HL-60/S4 (cell line): Measurements from ENCODE around the gene RYR2.

ENCODE experiments used
- in situ Hi-C: fragments of 300-500 bp; cut with MboI; formaldehyde crosslinking; loops from 2 replicates; pipeline ENCODE4 v1.14.3; 2022; ENCODE audit warnings: low sequenced_read_pairs

Gene RYR2

DNA sequence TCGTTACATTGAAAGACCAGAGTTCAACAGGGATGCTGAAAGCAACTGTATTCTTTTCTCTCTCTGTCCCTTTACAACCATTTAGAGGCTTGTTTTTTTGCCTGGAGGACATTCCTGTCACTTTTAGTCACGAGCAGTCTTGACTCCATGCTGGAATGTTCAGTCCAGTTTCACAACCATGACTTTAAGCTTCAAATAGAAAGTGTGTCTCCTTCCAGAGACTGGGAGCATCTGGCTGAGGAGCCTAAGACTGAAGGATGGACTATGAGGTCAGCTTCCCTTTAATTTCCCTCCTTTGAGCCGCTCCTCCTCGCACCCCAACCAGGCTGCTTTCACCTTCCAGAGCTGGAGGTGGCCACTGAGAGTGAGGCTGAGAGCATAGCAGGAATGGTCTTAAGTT lies 10.5 kb upstream of the RYR2 start:
- in situ Hi-C loops = no loop called here

GRCh38 chr1:237032029-237032428 lies 10.0 kb upstream of the RYR2 start:
- in situ Hi-C loops = no loop called here

DNA sequence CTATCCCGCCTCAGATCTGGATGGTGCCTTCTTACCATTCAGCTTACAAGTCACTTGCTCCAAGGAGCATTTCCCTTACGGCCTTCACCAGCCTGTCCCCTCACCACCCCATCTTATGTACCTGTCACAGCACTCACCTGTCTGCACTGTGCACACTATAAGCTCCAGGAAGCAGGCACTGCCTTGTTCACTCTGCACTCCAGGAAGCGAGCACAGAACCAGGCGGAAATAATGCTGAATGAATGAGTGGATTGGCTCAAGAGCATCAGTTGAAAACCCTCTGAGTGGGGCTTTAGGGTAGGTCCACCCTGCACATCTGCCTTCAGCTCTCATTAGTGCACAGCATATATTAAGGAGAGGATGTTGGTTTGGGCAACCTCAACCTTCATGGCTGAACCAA lies 8.9 kb upstream of the RYR2 start:
- in situ Hi-C loops = no loop called here

- in situ Hi-C loops = no loop called here
Measured at GRCh38 chr1:237033804-237034203, 8.2 kb upstream of the RYR2 start.

GRCh38 chr1:237035759-237036158 lies 6.2 kb upstream of the RYR2 start:
- in situ Hi-C loops = no loop called here

DNA sequence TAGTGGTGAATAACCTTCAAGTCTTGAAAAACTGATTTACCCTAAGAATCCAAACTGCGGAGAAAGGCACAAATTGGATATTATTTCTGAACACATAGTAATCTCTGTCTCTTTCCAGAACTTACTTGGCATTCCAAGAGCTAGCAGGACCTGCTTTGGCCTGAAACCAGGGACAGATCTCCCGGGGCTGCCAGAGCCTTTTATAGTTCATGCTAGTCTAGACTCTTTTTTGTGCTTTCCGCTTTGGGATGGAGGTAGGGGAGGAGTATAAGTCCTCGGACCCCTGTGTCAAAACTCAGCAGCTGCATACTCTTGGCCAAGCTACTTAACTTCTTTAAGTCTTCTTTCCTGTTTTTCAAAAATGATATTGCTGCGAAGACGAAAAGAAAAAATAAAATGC lies 3.8 kb upstream of the RYR2 start:
- in situ Hi-C loops = no loop called here

DNA sequence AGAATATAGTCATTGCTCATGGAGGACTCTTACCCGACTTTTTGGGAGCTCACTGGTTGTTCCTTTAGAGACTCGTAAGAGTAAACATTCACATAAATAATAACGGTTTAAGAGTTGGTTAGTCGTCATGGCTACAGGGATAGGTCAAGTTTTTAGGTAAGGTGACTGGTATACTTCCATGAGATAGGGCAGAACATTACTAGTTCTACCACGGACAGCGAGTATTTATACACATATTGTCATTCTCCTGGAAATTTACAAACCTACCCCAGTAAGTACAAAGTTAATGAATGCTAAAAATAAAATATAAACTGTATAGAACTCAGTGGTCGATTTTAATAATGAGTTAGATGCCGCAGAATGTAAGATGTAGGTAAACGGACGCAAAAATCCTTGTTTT lies 1.2 kb upstream of the RYR2 start:
- in situ Hi-C loops = no loop called here

DNA sequence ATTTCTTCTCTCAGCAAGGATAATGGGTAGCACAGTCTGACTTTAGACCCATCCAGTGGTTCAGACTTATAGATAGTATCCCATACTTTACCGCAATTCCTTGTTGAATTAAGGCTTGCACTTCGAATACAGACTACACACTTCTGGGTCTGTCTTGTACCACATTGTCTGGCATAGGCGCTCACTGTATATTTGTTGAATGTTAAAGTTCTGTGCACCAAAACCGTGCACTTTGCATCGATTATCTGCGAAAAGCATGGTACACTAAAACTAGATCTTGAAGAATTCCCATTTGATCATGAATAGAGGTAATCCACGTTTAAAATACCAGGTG lies 556 bp upstream of the RYR2 start:
- in situ Hi-C loops = no loop called here

DNA sequence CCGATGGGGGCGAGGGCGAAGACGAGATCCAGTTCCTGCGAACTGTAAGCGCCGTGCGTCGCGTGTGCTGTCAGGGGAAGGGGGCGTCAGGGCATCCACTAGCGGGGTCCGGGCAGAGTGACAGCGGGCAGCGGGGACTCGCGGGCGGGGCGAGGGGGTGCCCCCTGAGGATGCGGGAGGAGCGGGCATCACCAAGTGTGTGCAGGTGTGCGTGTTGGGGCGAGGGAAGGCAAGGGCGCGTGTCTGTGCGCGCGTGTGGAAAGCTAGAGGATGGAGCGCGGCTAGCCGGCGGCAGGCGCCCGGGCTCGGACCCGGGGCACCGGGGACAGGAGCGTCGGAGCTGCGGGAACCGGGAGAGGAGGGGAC lies 525 bp downstream of the RYR2 start:
- in situ Hi-C loops = no loop called here

- in situ Hi-C loops = no loop called here
Measured at GRCh38 chr1:237042892-237043576, 1.1 kb downstream of the RYR2 start.

GRCh38 chr1:237043846-237044636 lies 2.1 kb downstream of the RYR2 start:
- in situ Hi-C loops = no loop called here

GRCh38 chr1:237045278-237046016 lies 3.5 kb downstream of the RYR2 start:
- in situ Hi-C loops = no loop called here

DNA sequence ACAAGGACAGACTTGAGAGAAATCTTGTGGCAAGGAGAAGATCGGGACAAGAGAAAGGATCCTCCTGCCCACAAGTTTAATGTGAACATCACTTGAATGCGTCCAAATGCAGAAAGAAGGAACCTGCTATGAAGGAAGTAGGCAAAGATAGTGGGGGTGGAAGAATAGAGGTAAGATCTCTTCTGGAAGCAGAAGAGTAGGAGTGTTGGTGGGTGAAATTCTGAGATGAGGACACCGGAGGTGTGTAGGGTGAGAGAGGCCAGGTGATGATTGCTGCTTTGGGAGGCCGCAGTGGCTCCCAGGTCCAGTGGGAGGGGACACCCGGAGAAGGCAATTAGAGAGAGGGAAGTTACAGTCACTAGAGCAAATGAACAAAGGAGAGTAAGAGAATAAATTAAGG lies 6.8 kb downstream of the RYR2 start:
- in situ Hi-C loops = no loop called here

GRCh38 chr1:237050185-237050584 lies 8.2 kb downstream of the RYR2 start:
- in situ Hi-C loops = no loop called here

- in situ Hi-C loops = no loop called here
Measured at GRCh38 chr1:237050915-237051314, 8.9 kb downstream of the RYR2 start.

DNA sequence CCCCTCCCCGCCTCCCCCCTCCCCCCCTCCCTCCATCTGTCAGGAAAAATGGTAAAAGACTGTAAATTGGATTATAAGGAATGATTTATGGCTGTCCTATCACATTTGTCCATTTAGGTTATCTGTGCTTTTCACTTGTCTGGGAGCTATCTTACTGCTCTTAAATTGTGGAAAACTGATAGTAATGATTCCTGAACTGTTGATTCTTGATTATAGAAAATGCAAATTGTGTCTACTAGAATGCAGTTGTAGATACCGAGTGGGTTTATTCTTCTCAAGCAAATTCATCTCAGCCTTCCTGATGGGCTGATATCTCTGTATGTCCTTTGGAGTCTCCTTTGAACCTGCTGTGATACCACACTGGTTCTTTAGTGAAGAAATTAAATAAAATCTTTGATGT lies 12.3 kb downstream of the RYR2 start:
- in situ Hi-C loops = no loop called here

- in situ Hi-C loops = no loop called here
Measured at GRCh38 chr1:237058470-237058869, 16.5 kb downstream of the RYR2 start.

DNA sequence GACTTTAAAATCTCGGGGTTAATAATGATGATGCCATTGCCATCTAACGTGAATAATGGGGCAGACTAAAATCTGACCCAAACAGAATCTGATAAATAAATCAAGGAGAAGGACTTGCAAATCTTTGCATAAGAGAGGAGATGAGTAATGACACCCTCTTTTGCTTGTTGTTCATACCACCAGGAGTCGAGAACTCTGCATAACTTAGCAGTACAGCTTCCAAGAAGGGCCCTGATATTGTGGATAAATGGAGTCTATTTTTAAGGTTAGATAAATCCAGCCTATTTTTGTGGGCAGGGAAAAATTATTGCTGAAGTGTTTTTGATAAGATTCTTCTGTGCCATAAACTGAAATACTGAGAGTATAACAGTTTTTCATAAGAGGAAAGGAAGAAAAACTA lies 17.3 kb downstream of the RYR2 start:
- in situ Hi-C loops = no loop called here

- in situ Hi-C loops = no loop called here
Measured at GRCh38 chr1:237062976-237063375, 21.0 kb downstream of the RYR2 start.

DNA sequence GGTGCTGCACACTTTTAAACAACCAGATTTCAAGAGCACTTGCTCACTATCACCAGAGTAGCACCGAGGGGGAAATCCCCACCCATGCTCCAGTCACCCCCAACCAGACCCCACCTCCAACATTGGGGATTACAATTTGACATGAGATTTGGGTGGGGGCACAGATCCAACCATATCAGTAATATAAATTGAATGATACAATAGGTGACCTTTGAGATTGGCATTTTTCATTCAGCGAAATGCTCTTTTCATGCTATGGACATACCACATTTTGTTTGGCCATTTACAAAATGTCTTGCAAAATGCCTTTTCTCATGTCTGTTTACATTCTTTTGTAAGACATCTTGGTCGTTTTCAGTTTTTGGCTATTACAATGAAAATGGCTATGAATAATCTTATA lies 23.9 kb downstream of the RYR2 start:
- in situ Hi-C loops = no loop called here

GRCh38 chr1:237070519-237070918 lies 28.5 kb downstream of the RYR2 start:
- in situ Hi-C loops = no loop called here
